Sigmoid colon (tissue), 4 donors: ENCODE measurements around the gene DNAJC27.

Experiments
- CTCF ChIP-seq, 4 experiments: fragments of 450-650 bp in 3 of 4; fragments of 200-600 bp in 1 of 4; IDR thresholded peaks; one replicate each; pipeline ENCODE4 v1.5.1; 2016 to 2019; ENCODE audit warnings: antibody characterized with exemption in 4 of 4, mild to moderate bottlenecking in 3 of 4, moderate library complexity in 2 of 4
- EP300 ChIP-seq, 4 donors: sonication (generic); formaldehyde crosslinking; IDR thresholded peaks; one replicate each; pipeline ENCODE4 v1.6.1; 2017; ENCODE audit warnings: antibody characterized with exemption in 4 of 4
- POLR2A ChIP-seq, 2 donors: fragments of 450-650 bp; IDR thresholded peaks; one replicate each; pipeline ENCODE4 v1.6.1; 2016; ENCODE audit warnings: antibody characterized with exemption in 2 of 2, mild to moderate bottlenecking in 2 of 2, moderate library complexity in 2 of 2
- POLR2AphosphoS5 ChIP-seq, 4 donors: sonication (generic); formaldehyde crosslinking; IDR thresholded peaks; one replicate each; pipeline ENCODE4 v1.6.1; 2017; ENCODE audit warnings: antibody characterized with exemption in 4 of 4

GRCh38 chr2:24984912-24985311 is 13.2 kb upstream of the DNAJC27 start:
- TF ChIP-seq POLR2AphosphoS5 (IDR thresholded peaks at IDR 0.05) (peak in 2 of 4 donors; percentile 39 to 60), CTCF (IDR thresholded peaks at IDR 0.05) (no peak), POLR2A (IDR thresholded peaks at IDR 0.05) (no peak), EP300 (IDR thresholded peaks at IDR 0.05) (no peak)
